ENCODE data around the gene HTR5A.

Gene HTR5A

DNA sequence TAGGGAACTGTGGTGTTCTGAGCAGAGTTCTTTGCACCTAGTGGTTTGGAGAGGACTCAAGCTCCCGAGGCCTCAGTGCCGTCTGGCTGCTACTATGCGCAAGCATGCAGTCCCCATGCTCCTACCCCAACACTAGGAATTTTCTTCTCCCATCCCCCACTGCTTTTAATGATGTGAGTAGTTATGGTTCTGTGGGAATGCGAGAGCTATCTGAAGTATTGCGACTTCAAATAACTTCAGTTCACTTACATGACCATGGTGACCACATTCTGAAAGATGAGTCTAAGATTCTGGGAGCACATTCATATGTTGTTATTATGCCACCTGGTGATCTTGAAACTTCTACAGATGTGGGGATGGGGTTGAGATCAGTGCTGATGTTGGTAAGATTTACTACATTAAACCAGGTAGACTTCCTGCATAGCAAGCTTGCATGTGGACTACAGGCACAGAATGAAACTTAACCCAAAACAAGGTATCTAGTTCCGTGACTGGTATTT is 24.6 kb downstream of the HTR5A start:
- Histone ChIP-seq H3K4me3 (ENCODE audit: low read length) (no peak overlapping the region), H3K27me3 (ENCODE audit: control insufficient read depth, insufficient read depth, low read length) (no peaks in the 10 kb centered on the region), H3K36me3 (ENCODE audit: control insufficient read depth, insufficient read depth, low read length) (no peaks in the 10 kb centered on the region), H3K9ac (ENCODE audit: low read length) (no peak overlapping the region), H3K4me1 (ENCODE audit: control insufficient read depth, insufficient read depth, low read length) (no peaks in the 10 kb centered on the region), H3K9me3 (ENCODE audit: control insufficient read depth, low read length) (no peaks in the 10 kb centered on the region)

DNA sequence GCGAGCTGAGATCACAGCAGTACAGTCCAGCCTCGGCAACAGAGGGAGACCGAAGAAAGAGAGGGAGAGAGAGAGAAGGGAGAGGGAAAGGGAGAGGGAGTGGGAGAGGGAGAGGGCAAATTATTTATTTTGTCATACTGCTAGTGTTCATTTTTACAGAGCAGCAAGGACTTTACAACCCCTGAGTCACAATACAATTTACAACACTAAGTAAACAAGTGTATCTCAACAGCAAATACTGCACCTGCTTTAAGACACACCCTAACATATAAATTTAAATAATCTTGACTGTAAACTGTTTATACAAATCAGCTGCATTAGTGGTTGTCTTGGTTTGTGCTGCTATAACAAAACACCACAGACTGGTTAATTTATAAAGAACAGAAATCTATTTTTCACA is 27.2 kb downstream of the HTR5A start:
- Histone ChIP-seq H3K9ac (ENCODE audit: low read length) (no peak overlapping the region), H3K4me3 (ENCODE audit: low read length) (no peak overlapping the region), H3K27me3 (ENCODE audit: control insufficient read depth, insufficient read depth, low read length) (no peaks in the 10 kb centered on the region)

DNA sequence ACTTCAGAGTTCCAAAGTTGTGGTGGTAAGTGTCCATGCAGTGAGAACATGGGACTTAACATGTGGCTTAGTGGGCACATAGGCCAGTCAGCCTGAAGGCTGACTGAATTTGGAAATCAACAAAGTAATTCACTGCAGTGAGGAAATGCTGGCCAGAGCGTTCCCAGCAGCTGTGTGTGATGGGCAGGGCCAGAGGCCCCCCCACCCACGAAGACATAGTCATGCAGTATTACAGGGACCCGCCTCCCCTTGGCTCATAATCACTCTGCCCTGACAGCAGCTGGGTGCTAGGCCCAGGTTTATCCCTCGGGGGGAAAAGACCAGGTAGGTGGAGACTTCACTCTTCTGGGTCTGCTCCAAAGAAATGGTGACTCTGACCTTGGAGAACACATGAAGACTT is 33.7 kb downstream of the HTR5A start:
- no peaks in the 10 kb centered on the region for H3K4me1 ChIP-seq (ENCODE audit: control insufficient read depth, insufficient read depth, low read length)
- H3K9ac ChIP-seq (ENCODE audit: low read length): no peak overlapping the region
- H3K27me3 ChIP-seq (ENCODE audit: control insufficient read depth, insufficient read depth, low read length): peaks cover 5% of the 10 kb centered on the region
- no peak overlapping the region for H3K4me3 ChIP-seq (ENCODE audit: low read length)
- no peaks in the 10 kb centered on the region for H3K36me3 ChIP-seq (ENCODE audit: control insufficient read depth, insufficient read depth, low read length)
- H3K9me3 ChIP-seq (ENCODE audit: control insufficient read depth, low read length): no peaks in the 10 kb centered on the region

More for the DNA sequence above, 27.2 kb downstream of the HTR5A start:
- Histone ChIP-seq H3K36me3 (ENCODE audit: control insufficient read depth, insufficient read depth, low read length) (no peaks in the 10 kb centered on the region), H3K4me1 (ENCODE audit: control insufficient read depth, insufficient read depth, low read length) (no peaks in the 10 kb centered on the region), H3K9me3 (ENCODE audit: control insufficient read depth, low read length) (no peaks in the 10 kb centered on the region)

DNA sequence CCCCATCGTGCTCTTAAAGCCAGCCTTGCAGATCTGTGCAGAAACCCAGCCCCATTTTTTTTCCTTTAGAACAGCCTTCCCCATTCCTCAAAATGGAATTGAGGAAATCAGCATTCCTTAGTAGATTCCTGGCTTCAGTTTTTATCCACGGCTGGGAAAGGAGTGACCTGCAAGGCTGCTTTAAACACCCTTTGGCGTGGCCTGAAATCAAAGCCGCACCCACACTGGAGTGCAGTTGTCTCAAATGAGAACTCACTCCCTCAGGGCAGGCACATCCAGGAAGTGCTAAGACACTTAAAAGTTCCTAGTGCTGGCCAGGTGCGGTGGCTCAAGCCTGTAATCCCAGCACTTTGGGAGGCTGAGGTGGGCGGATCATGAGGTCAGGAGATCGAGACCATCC is 34.8 kb downstream of the HTR5A start:
- Histone ChIP-seq H3K27me3 (ENCODE audit: control insufficient read depth, insufficient read depth, low read length) (peaks cover 9% of the 10 kb centered on the region), H3K9me3 (ENCODE audit: control insufficient read depth, low read length) (no peaks in the 10 kb centered on the region), H3K9ac (ENCODE audit: low read length) (no peak overlapping the region), H3K4me1 (ENCODE audit: control insufficient read depth, insufficient read depth, low read length) (no peaks in the 10 kb centered on the region), H3K4me3 (ENCODE audit: low read length) (no peak overlapping the region), H3K36me3 (ENCODE audit: control insufficient read depth, insufficient read depth, low read length) (no peaks in the 10 kb centered on the region)

DNA sequence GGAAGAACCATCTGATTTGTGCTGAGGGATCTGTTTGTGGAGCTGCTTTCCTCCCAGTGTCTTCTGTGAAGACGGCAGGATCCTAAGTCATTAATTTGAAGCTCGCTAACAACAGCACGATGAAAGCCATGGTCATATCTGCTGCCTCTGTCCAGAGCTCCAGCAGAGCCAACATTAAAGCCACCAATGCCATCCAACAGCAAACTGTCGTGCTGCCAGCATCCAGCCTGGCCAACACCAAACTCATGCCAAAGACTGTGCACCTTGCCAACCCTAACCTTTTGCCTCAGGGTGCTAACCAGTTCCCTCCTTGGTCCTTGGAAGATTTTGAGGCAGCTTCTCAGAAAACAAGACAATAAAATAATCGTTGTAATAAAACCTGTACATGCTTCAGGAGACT is 36.2 kb downstream of the HTR5A start:
- Histone ChIP-seq H3K9me3 (ENCODE audit: control insufficient read depth, low read length) (no peaks in the 10 kb centered on the region), H3K4me1 (ENCODE audit: control insufficient read depth, insufficient read depth, low read length) (no peaks in the 10 kb centered on the region), H3K9ac (ENCODE audit: low read length) (no peak overlapping the region), H3K27me3 (ENCODE audit: control insufficient read depth, insufficient read depth, low read length) (peaks cover 9% of the 10 kb centered on the region), H3K4me3 (ENCODE audit: low read length) (no peak overlapping the region), H3K36me3 (ENCODE audit: control insufficient read depth, insufficient read depth, low read length) (no peaks in the 10 kb centered on the region)

DNA sequence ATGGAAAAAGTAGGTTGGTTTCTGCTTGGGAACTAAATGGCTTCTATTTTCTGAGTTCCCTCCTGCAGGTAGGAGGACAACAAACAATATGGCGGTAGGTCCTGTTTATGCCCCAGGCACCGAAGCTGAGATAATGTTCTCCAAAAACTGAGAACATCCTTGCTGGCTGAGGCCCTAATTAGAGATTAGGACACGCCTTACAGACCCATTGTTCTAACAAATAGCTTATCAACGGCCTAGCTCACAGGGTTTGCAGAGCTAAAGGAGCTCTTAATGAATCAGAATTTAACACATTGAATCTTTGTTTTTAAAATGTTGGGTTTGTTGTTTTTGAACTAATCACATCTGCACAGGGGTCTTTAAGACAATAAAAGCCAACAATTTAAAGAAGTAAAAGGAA is 37.0 kb downstream of the HTR5A start:
- Histone ChIP-seq H3K9me3 (ENCODE audit: control insufficient read depth, low read length) (no peaks in the 10 kb centered on the region), H3K4me3 (ENCODE audit: low read length) (no peak overlapping the region), H3K4me1 (ENCODE audit: control insufficient read depth, insufficient read depth, low read length) (no peaks in the 10 kb centered on the region), H3K27me3 (ENCODE audit: control insufficient read depth, insufficient read depth, low read length) (peaks cover 9% of the 10 kb centered on the region), H3K9ac (ENCODE audit: low read length) (no peak overlapping the region), H3K36me3 (ENCODE audit: control insufficient read depth, insufficient read depth, low read length) (no peaks in the 10 kb centered on the region)

DNA sequence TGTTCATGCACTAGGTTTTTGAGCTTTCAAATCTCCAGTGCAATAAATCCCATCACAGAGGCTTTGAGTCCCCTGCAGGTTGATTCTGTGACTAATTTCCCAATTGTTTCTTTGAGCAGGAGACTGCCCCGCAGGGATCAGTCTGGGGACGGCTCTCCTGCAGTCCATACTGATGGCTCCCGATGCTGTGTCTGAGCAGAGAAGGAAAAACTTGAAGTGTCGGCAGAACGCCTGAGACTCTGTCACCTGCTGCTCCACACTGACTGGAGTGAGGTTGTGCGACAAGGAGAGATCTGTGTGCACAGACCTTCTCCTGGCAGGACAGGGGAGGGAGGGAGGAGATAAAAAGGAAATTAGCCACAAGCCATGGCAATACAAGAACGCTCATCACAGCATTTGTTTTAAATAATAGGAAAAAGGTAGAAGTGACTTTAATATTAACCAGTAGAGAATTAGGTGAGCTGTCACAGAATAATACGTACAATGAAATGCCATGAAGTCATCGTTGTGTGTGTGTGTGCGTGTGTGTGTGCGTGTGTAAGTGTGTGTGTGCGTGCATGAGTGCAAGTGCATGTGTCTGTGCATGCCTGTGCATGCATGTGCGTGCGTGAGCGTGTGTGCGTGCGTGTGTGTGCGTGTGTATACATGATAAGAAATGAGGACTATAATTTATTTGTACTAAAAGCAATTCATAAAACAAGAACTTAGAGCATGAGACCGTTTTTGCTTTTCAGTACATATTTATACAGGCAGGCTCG is 38.2 kb downstream of the HTR5A start:
- Histone ChIP-seq H3K4me3 (ENCODE audit: low read length) (no peak overlapping the region), H3K27me3 (ENCODE audit: control insufficient read depth, insufficient read depth, low read length) (peaks cover 9% of the 10 kb centered on the region), H3K36me3 (ENCODE audit: control insufficient read depth, insufficient read depth, low read length) (no peaks in the 10 kb centered on the region), H3K9ac (ENCODE audit: low read length) (no peak overlapping the region), H3K9me3 (ENCODE audit: control insufficient read depth, low read length) (no peaks in the 10 kb centered on the region), H3K4me1 (ENCODE audit: control insufficient read depth, insufficient read depth, low read length) (no peaks in the 10 kb centered on the region)

DNA sequence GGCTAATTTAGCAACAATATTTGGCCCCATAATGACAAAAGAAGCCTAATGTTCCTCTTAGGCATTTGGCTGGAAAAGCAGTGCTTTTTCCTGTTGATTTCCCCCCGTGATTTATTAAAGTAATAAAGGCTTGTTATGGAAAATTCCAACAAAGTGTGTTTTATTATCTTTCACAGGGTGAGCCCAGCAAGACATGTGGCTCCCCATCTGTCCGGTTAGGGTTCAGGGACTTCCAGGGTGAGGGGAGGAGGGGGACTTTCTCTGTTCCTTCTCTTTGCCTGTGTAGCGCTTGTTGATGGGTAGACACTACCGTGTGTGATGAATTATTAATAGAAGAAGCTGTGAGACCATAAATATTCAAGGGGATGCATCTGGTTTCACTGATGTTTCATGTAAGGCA is 39.0 kb downstream of the HTR5A start:
- Histone ChIP-seq H3K36me3 (ENCODE audit: control insufficient read depth, insufficient read depth, low read length) (no peaks in the 10 kb centered on the region), H3K27me3 (ENCODE audit: control insufficient read depth, insufficient read depth, low read length) (peaks cover 9% of the 10 kb centered on the region), H3K4me3 (ENCODE audit: low read length) (no peak overlapping the region), H3K9ac (ENCODE audit: low read length) (no peak overlapping the region), H3K4me1 (ENCODE audit: control insufficient read depth, insufficient read depth, low read length) (no peaks in the 10 kb centered on the region), H3K9me3 (ENCODE audit: control insufficient read depth, low read length) (no peaks in the 10 kb centered on the region)

DNA sequence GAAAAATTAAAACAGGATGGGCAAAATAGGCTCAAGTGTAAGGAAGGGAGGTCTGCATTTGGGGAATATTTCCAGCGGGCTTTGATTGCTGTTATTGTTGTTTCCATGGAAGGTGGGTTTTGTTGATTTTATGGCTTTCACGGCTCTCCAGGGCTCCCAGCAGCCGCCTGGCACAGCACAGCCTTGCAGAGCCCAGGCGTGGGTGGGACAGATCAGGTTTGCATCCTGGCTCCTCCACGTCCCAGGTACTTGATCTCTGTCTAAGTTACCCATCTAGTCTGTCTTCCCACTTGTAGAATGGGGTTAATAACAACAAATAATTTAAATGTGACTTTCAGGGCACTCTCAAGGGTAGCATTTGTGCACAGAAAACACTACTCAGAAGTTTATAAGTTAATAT is 45.2 kb downstream of the HTR5A start:
- no peaks in the 10 kb centered on the region for H3K9me3 ChIP-seq (ENCODE audit: control insufficient read depth, low read length)
- H3K27me3 ChIP-seq (ENCODE audit: control insufficient read depth, insufficient read depth, low read length): no peaks in the 10 kb centered on the region
- no peak overlapping the region for H3K9ac ChIP-seq (ENCODE audit: low read length)
- H3K36me3 ChIP-seq (ENCODE audit: control insufficient read depth, insufficient read depth, low read length): no peaks in the 10 kb centered on the region
- H3K4me3 ChIP-seq (ENCODE audit: low read length): no peak overlapping the region
- no peaks in the 10 kb centered on the region for H3K4me1 ChIP-seq (ENCODE audit: control insufficient read depth, insufficient read depth, low read length)

DNA sequence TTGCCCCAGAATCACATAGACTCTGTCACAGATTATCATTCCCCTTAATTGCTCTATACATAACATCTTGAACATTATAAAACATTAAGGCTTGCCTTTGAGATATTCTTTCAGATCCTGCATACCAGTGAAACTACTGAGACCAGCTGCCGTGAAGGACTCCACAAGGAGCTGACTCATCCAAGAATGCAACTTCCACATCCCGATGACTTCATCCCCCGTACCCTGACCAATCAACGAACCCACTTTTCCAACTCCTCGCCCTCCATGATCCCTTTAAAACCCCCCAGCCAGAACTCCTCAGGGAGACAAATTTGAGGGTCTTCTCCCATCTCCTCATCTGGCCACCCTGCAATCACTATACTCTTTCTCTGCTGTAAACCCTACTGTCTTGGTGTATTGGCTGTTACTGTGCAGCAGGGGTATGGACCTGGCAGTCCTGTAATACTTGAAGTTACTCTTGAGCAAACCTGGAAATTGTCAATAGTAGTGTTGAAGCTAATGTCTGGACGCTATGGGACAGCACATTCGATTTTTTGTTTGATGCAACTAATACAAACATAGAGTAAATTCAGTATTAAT is 49.8 kb downstream of the HTR5A start:
- no peak overlapping the region for H3K4me3 ChIP-seq (ENCODE audit: low read length)
- H3K36me3 ChIP-seq (ENCODE audit: control insufficient read depth, insufficient read depth, low read length): no peaks in the 10 kb centered on the region
- no peaks in the 10 kb centered on the region for H3K4me1 ChIP-seq (ENCODE audit: control insufficient read depth, insufficient read depth, low read length)
- no peak overlapping the region for H3K9ac ChIP-seq (ENCODE audit: low read length)
- H3K9me3 ChIP-seq (ENCODE audit: control insufficient read depth, low read length): no peaks in the 10 kb centered on the region
- no peaks in the 10 kb centered on the region for H3K27me3 ChIP-seq (ENCODE audit: control insufficient read depth, insufficient read depth, low read length)

DNA sequence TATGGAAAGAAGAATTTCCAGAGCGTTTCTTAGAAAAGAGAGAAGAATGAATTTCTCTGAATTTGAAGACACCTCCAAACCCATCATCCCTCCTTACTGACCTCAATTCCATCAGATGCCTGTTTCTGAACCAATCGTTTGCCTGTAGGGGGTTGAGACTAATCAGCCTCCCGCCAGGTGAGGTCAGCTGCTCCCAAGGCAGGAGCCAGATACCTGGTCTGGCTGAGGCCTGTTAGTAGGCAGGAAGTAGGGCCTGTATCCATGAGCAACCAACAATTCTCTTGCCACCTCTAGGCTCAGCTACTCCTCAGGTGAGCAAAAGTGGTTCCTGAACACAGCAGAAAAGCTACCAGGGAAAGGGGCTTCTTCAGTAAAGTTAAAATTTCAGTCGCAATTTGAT is 50.3 kb downstream of the HTR5A start:
- Histone ChIP-seq H3K9me3 (ENCODE audit: control insufficient read depth, low read length) (no peaks in the 10 kb centered on the region), H3K4me3 (ENCODE audit: low read length) (no peak overlapping the region), H3K36me3 (ENCODE audit: control insufficient read depth, insufficient read depth, low read length) (no peaks in the 10 kb centered on the region), H3K9ac (ENCODE audit: low read length) (no peak overlapping the region), H3K27me3 (ENCODE audit: control insufficient read depth, insufficient read depth, low read length) (no peaks in the 10 kb centered on the region), H3K4me1 (ENCODE audit: control insufficient read depth, insufficient read depth, low read length) (no peaks in the 10 kb centered on the region)

DNA sequence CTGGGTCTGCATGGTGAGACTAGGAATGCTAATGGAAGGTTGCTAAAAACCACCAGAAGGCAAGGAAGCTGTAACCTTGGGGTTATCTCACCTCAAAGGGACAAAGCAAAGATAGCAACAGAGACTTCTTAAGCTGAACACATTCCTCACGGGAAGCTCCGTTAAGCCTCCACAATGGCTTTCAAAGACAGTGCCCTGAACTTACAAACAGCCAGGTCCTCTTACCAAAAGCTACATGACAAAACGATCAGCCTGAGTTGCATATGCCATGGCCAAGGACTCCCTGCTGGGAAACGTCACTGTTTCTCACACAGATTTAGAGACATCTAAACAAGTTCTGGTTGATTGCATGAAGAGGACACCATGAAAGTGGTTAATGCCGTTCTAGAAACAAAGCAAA is 52.7 kb downstream of the HTR5A start:
- Histone ChIP-seq H3K36me3 (ENCODE audit: control insufficient read depth, insufficient read depth, low read length) (no peaks in the 10 kb centered on the region), H3K4me1 (ENCODE audit: control insufficient read depth, insufficient read depth, low read length) (no peaks in the 10 kb centered on the region), H3K4me3 (ENCODE audit: low read length) (no peak overlapping the region), H3K27me3 (ENCODE audit: control insufficient read depth, insufficient read depth, low read length) (no peaks in the 10 kb centered on the region), H3K9ac (ENCODE audit: low read length) (no peak overlapping the region), H3K9me3 (ENCODE audit: control insufficient read depth, low read length) (no peaks in the 10 kb centered on the region)

Data from mucosa of stomach (tissue), 1 donor.